Activated naive CD4-positive, alpha-beta T cell (primary cell): ENCODE results near the gene SKP1.

Experiments used
- DNase-seq, 4 experiments: peaks; one replicate each; lab custom pipeline; 2025; lab: John Stamatoyannopoulos, UW

Gene SKP1

DNA sequence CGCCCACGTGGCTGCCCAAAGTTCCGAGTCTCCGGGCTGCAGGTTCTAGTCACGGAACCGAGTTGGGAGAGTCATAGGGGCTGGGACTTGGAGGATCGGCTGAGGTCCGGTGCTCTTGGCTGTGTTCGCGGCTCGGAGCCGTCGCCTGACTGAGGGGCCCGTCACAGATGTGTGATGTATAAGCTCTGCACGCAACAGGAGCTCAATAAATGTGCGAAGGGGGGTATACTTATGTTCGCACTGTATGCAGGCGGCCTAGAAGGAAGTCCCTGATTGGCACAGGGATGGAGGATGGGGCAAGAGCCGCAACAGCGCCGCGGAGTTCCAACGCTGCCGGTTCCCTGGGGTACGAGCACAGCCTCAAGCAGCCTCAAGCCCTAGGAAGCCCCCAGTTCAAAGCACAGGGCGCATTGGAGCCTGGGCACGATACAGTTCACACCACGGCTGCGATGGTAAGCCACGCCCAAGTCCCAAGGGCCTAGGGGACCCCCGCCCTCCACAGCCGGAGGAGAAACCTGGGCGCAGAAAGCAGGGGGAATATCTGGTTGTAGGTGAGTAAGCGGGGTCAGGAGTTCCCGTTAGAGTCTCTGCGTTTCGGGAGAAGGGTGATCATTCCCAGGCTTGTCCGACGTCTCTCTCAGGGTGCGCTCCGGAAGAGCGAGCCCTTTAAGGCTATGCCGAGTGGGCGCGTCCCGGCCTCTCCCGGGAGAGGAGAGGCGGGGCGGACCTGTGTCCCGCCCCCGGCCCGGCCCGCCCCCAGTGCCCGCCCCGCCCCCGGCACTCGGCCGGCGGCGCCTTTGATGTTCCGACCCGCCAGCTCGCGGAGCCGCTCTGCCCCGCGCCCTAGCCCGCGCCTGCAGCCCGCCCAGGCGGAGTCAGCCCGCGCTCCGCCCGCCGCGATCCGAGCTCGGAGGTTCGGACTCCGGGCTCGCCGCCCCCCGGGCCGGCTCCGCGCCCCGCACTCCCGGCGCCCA is 62.6 kb downstream of the SKP1 start, which contains the start of gene TCF7:
Gene TCF7, plus strand, starts transcription at position 780 of the 974 bp plus-strand sequence. CDS start 226 bp downstream, outside the sequence.
- DNase-seq, result peak; percentile 51 to 81 (median 60)

DNA sequence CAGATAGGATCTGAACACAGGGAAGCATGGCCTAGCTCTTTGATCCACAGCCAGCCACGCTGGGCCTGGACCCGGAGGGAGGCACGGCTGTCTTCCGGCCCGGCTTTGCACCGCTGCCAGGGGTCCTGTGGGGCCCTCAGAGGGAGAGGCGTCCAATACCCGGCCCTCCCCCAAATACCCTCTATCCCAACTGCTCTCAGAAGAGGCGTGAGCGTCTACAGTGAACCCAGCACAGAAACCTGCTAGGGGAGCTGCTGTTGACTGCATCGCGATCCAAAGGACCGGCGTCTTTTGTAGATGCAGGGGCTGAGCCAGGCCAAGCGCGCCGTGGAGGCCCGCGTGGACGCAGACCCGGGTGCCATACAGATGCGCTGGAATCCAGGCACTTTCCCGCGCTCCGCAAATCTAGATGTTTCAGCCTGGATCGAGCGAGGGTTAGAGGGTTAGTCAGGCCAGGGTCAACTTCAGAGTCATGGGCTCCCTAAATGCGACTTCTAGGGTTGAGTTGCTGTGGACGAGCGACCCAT is 63.3 kb downstream of the SKP1 start:
- DNase-seq, result peak in 2 of 4 experiments; percentile 32 to 33

DNA sequence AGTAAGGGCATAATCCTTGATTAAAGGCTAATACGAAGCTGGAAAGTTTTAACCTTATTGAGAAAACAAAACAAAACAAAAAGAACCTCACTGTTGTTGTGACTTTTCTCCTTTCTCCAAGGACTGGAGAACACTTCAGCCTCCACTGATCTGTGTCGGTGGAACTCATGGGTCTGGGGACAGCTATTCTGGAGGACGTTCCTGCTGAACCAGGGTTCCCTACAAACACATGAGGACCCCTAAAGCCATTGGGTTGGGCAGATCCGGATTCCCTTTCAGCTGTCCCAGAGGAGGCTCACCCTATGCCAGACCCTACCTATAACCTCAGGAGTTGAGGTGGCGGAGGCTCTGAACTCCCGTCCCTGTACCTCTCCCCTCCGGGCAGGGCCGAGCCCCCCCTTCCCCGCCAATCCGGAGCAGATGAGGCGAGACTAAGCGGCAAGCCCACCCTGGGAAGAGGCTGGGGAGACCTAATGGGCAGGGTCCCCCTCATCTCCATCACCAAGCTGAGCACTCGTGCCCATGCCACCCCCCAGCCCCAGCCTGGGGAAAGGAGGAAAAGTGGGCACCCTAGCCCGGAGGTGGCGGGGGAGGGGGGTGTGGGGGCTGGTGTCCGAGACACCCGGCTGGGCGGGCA is 63.9 kb downstream of the SKP1 start:
- DNase-seq, result no peak

DNA sequence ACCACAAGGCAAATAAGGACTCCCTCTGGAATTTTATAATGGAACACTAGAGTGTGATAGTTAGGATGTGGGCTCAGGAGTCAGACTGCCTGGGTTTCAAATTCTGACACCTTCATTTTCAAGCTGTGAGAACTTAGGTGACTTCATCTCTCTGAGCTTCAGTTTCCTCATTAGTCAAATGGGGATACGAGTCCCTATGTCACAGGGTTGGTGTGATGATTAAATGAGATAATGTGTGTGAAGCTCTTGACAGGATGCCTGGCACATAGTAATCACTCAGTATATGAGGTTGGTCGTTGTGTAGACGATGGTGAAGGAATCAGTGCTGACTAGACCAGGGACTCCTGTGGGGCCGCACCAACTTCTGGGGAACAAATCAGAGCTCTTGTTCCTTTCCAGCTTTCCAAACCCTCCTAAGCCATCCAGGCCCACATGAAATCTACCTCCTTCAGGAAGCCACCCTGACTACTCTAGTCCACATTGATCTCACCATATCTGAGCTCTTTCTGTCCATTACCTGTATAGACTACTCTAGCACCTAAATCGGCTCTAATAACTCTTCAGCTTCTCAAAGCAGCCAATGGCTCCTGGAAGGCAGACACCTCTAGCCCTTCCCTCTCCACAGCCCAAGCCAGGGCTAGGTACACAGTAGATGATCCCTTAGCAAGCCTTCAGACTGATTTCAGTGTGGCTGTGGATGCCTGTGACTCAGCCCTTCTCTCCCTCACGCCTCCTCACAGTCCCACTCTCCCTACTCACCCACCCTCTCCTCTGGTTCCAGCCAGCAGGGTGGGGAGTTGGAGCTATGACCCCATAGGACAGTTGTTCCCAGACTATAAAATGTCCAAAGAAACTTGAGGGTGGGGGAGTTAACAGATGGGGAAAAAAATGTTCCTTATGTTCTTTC is 64.8 kb downstream of the SKP1 start:
- DNase-seq, result peak in 1 of 4 experiments; percentile 23

DNA sequence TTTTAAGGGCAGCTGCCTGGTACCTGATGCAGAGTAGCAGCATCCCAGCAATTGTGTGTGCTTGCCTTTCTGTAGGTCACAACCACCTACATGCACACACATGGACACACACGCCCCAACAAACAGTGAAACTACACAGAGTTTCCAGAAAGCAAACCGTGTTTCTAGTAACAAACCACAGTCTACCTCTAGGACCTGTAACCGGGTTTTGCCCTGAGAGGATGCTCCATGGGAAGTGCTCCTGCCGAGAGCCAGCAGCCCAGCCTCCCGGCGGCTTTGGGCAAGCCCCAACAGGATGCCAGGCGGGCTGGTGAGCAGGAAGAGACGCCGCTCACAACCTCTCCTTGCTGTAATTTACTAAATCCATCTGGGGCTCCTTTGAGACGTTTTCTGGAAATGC is 66.4 kb downstream of the SKP1 start:
- peak in 1 of 4 experiments; percentile 13 for DNase-seq

DNA sequence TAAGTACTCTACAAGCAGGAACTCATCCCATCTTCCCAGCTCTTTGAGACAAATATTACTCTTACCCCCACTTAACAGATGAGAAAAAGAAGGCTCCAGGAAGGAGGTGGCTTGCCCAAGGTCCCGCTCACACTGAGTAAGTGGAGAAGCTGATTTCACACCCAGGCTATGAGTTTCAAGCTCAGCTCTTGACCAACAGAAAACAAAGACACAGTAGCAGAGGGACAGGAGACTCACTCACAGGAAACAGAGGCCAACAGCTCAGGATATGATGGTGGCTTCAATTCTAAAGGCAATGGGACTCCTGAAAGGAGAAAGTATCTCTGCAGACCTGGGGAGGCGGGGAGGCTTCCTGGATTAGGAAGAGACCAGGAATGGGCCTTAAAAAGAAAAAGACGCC is 69.0 kb downstream of the SKP1 start:
- DNase-seq, result no peak

DNA sequence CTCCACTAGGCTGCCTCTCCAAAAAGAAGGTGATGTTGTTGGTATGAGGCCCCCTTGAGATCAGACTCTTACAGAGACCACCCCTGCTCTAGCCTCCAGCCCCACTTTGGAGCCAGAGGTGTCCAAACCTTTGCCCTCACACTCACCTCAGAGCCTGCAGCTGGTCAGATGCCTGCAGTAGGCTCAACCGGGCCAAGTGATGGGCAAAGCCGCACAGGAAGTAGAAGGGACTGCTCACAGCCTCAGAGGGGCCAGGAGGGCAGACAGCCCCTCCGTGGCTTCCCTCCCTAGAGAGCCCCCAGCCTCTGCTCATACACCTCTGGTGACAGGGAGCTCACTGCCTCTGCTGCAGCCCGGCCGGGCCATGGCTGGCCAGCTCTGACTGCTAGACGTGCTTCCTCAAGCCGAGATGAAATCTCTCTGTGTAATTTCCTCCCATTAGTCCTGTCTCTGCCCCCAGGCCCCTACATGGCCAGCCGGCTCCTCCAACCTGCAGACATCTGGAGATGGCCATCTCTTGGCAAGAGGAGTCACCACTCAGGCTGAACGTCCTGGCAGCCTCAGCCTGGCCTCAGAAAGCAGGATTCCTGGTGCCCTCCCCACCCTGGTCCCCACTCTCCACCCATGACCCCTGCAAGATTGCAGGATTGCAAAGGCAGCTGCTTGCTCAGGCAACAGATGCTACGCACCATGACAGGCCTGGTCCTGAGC is 69.6 kb downstream of the SKP1 start:
- no peak for DNase-seq

DNA sequence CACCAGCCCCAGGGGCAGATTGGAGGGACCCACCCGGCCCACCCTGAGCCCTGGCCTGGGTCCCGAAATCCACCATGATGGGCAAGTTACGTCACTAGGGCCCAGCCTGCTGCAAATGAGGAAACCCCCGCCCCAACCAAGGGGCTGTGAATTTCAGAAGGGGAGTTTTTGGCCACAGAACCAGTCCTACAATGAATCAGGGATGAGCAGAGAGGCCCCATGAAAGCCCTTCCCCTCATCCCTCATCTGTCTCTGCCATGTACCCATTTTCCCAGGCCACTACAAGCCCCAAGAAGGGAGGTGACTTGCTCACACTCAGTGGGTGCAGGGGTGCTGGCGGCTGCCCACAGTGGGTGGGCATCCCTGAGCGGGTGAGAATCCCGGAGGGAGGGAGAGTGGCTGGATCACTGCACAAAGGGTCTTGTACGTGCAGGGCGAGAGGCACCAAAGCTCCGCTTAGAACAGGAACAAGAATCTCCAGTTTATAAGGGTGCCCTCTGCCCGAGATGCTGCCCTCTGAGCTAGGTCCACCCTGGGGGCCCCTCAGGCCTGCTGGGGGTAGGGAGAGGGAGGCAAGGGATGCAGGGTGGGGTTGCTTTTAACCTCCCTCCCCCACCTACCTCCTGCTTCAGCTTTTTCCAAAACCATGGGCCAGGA is 72.6 kb downstream of the SKP1 start:
- no peak for DNase-seq

DNA sequence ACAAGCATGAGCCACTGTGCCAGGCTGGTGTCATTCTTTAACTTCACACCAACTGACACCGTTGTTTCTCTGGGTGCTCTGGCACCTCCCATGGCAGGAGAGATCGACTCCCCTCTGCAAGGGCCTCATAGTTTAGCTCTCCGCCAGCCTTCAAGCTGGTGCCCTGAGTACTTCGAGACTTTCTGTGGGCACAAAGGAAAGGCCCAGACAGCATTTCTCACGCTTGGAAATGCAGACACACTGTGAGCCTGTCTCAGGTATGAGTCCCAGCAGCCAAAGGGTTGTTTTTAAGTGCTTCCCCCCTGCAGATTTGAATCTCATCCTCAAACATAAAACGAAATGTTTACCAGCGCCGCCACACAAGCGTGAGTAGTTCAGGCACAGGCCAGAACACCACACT is 73.4 kb downstream of the SKP1 start:
- peak in 2 of 4 experiments; percentile 50 to 54 for DNase-seq

DNA sequence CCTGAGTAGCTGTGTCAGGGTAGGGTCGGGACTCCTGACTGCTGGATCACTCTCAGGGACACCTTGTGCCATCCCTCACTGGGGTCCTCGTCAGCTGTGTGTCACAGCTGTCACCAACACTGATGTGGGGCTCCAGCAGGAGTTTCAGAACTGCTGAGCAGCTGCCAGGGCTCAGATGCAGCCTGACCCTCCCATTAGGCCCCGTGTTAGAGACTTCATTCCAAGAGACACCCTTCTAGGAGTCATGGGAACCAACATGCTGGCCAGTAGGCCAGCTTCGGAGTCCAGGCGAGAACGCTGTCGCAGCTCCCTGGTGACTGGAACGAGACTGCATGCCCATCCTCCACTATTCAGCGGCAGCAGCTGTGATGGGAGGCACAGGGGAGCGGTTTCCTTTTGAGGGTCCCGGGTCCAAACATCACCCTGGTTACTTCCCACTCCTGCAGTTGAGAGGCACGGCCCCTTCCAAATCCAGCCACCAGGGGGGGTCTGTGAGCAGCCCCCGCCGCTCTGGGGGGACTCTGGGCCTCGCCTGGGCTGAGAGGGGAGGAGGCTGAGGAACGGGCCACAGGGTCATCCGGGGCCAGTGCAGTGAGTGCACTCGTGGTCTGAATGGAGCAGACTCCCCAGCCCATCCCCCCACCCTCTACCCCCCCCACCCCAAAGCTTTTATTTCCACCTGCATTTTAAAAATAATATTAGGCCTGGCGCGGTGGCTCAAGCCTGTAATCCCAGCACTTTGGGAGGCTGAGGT is 74.9 kb downstream of the SKP1 start:
- DNase-seq, result peak; percentile 49 to 75 (median 60)

DNA sequence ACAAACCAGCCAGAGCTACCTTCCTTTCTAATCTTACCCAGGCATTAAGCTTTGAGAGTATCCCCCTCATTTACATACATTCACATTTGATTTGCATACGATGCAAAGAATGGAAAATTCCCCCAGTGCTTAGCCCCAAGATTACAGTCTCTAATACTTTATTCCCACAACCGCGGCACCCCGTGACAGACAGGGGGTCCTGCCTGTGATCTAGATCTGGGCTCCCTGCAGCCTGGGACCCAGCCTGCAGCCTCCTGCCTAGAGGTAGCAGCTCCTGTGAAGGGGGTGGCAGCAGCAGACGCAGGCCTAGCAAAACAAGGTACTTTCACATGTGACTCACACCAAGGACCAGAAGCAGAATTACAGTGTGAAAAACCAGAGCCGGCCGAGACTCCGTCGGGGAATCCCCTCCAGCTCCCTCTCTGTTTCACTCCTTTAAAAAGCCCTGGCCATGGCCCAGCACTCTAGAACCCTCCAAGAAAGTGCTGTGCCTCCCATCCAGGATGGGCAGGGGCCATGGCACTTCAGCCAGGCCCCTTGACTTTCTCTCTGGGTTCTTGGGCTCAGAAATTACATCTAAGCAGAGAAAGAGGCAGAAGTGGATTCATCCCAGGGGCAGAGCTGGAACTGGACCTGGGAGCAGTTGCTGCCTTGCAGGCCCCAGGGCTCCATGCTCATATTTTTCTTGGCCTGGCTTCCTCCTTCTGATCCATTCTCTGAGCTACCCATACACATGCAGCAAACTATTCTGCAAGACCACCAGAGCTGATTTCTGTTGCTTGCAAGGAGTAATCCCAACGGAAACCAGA is 76.3 kb downstream of the SKP1 start:
- DNase-seq, result peak; percentile 46 to 67 (median 58)

DNA sequence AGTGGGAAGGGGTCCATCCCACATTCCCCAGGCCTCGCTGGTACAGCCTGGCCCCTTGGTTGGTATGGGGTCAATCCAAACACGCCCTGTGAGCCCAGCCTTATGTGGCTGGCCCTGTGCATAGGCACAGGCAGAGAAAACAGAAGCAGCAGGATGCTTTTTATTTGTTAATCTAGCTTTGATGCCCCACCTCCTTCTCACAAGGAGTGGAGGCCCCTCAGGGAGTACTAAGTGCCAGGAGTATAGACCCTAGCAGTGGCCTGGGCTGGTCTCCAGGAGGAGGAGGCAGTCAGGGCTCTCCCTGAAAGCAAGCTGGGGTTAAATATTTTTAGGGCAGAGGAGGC is 76.8 kb downstream of the SKP1 start:
- DNase-seq, result no peak

DNA sequence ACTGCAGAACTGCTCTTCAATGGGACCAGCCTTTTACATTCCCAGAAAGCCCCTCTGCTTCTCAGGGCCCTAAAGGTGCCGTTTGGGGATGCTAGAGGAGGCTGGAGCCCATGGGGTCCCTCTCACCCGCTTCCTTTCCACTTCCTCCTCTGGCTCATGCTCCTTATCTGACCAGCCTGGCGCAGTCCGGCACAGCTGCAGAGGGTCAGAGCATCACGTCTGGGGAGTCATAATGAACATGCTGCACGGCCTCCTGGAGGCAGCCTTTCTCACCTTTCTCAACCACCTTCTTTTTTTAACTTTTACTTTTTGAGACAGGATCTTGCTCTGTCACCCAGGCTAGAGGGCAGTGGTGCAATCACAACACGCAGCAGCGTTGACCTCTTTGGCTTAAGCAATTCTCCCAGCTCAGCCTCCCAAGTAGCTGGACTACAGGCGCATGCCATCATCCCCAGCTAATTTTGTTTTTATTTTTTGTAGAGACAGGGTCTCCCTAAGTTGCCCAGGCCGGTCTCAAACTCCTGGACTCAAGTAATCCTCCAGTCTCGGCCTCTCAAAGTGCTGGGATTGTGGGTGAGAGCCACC is 77.4 kb downstream of the SKP1 start:
- no peak for DNase-seq
